ENCODE data around the gene CAPZA1.

The CAPZA1 gene

GRCh38 chr1:112718691-112719418 lies 99.2 kb downstream of the CAPZA1 start:
- no peaks in the 10 kb centered on the region for H3K36me3 ChIP-seq (ENCODE audit: insufficient read depth, low read length)
- H3K27ac ChIP-seq (ENCODE audit: low read depth, low read length) = no peak overlapping the region
- 37% methylated on average over 44 of the region's 44 CpGs for WGBS

DNA sequence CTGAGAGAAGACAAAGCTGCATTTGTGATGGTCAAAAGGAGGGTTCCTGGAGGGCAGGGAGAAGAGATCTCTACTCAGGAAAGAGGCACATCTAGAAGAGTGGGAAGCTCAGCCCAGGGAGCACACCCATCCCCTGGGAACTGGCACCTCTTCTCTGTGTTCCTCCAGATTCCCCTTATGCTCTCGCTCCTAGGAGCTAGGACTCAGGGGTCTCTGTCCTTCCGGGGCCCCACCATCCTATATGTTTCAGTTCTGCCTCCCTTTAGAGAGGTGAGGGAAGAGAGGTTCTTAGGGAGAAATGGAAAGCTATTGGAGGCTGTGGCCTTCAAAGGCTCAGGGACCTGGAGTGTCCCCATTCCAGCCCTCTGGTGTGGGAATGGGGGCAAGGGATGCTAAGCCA lies 100.1 kb downstream of the CAPZA1 start:
- no peaks in the 10 kb centered on the region for H3K36me3 ChIP-seq (ENCODE audit: insufficient read depth, low read length)
- 92% methylated on average over 2 of the region's 2 CpGs for WGBS
- no peak overlapping the region for H3K27ac ChIP-seq (ENCODE audit: low read depth, low read length)
- no peaks in the 10 kb centered on the region for H3K9me3 ChIP-seq (ENCODE audit: insufficient read depth, low read depth, low read length)
- H3K9ac ChIP-seq (ENCODE audit: low read depth, low read length) = no peak overlapping the region
- H3K4me3 ChIP-seq (ENCODE audit: low read length) = no peak overlapping the region
- peaks cover 52% of the 10 kb centered on the region for H3K27me3 ChIP-seq (ENCODE audit: insufficient read depth, low read length)
- H3K4me1 ChIP-seq (ENCODE audit: insufficient read depth, low read length) = peaks cover 6% of the 10 kb centered on the region

More at GRCh38 chr1:112718691-112719418, 99.2 kb downstream of the CAPZA1 start:
- Histone ChIP-seq H3K9ac (ENCODE audit: low read depth, low read length) (no peak overlapping the region), H3K4me3 (ENCODE audit: low read length) (no peak overlapping the region), H3K9me3 (ENCODE audit: insufficient read depth, low read depth, low read length) (no peaks in the 10 kb centered on the region), H3K4me1 (ENCODE audit: insufficient read depth, low read length) (peaks cover 6% of the 10 kb centered on the region), H3K27me3 (ENCODE audit: insufficient read depth, low read length) (peaks cover 58% of the 10 kb centered on the region)

- peaks cover 6% of the 10 kb centered on the region for H3K4me1 ChIP-seq (ENCODE audit: insufficient read depth, low read length)
- WGBS = 57% methylated on average over 3 of the region's 3 CpGs
- H3K4me3 ChIP-seq (ENCODE audit: low read length) = no peak overlapping the region
- no peak overlapping the region for H3K27ac ChIP-seq (ENCODE audit: low read depth, low read length)
- peaks cover 48% of the 10 kb centered on the region for H3K27me3 ChIP-seq (ENCODE audit: insufficient read depth, low read length)
- no peaks in the 10 kb centered on the region for H3K36me3 ChIP-seq (ENCODE audit: insufficient read depth, low read length)
- no peak overlapping the region for H3K9ac ChIP-seq (ENCODE audit: low read depth, low read length)
- H3K9me3 ChIP-seq (ENCODE audit: insufficient read depth, low read depth, low read length) = no peaks in the 10 kb centered on the region
These were observed 101.2 kb downstream of the CAPZA1 start for GRCh38 chr1:112720800-112721199.
